Ramos (cell line): Measurements from ENCODE around the gene TNIK.
"Not testable (repeated sequence)": the region's sequence is repeated elsewhere in the genome, so short reads cannot be mapped to it uniquely, and the experiment has no call there.

Experiments
- in situ Hi-C: fragments of 300-500 bp; cut with MboI; formaldehyde crosslinking; loops from one replicate; pipeline ENCODE4 v1.14.3; 2022; ENCODE audit warnings: low sequenced_read_pairs; ENCODE audit not compliant: unreplicated experiment

Gene TNIK

GRCh38 chr3:171390051-171390941, 69.9 kb downstream of the TNIK start:
- in situ Hi-C loops, result no loop called here

DNA sequence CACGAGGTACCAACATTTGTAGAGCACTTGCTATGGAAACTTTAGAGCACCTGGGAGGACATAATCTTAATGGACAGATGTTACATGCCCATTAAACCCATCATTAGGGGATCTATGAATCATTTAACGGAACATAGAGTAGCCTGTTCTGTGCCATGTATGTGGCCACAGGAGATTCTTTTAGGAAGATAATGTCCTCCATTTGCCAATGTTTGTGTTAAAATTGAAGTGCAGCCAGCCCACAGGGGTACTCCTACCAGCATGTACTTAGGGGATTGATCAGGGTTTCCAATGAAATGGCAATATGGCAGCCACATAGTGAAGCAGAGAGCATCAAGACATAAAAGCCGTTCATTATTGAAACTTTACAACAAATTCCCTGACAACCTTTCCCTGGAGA, 70.7 kb downstream of the TNIK start:
- in situ Hi-C loops, result no loop called here

DNA sequence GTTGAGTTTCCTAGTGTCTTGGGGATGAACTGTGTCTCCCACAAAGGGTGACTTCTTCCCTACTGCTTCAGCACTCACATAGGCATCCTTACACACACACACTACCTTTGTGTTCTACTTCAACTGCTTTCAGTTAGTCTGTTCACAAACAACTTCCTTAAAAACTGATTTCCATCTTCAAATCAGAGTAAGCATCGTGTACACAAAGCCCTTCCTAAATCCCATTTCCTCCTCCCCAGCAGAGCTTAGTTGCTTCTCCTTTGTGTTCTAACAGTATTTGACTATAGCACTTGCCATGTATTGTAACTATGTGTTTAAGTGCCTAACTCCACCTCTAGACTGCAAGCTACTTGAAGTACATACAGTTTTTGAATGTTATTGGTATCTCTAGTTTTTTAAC, 71.7 kb downstream of the TNIK start:
- in situ Hi-C loops, result no loop called here

DNA sequence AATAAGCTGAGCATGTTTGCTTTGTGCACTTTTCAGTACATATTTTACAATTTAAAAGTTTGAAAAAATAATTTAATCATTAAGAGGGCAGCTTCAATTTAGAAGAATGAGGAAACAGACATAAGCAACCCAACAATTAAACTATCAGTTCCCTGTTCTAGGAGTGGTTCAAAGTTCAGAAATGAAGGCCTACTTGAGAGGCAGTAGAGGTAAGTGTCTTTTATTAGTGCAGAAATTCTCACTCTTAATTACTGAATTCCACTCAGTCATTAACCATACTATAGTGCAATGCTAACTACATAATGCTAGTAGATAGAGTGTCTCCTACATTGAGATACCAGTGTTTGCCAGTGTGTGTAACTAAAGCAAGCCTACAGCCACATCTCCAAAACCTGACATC, 73.1 kb downstream of the TNIK start:
- in situ Hi-C loops, result no loop called here

DNA sequence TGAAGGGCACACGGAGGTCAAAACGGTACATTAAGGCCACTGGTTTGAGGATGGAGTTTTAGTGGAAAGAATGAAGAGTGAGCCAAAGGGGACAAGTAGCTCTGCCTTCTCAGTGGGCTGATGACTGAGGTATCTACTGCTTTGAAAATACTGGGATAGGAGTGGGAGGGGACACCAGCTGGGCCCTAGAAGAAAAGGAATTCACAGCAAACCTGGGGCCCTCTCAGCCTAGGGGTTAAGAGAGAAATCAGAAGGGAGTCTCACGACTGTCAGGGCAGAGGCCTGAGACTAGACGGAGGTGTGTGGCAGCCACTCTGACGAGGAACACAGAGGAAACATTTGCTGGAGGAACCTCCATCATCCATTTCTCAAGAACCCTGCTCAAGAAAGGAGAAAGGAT, 75.1 kb downstream of the TNIK start:
- in situ Hi-C loops, result no loop called here

GRCh38 chr3:171384101-171384891, 75.9 kb downstream of the TNIK start:
- in situ Hi-C loops, result no loop called here

GRCh38 chr3:171383206-171384018, 76.8 kb downstream of the TNIK start:
- in situ Hi-C loops, result no loop called here

- in situ Hi-C loops, result not testable (repeated sequence)
Observed at GRCh38 chr3:171382347-171382746, 77.9 kb downstream of the TNIK start.

DNA sequence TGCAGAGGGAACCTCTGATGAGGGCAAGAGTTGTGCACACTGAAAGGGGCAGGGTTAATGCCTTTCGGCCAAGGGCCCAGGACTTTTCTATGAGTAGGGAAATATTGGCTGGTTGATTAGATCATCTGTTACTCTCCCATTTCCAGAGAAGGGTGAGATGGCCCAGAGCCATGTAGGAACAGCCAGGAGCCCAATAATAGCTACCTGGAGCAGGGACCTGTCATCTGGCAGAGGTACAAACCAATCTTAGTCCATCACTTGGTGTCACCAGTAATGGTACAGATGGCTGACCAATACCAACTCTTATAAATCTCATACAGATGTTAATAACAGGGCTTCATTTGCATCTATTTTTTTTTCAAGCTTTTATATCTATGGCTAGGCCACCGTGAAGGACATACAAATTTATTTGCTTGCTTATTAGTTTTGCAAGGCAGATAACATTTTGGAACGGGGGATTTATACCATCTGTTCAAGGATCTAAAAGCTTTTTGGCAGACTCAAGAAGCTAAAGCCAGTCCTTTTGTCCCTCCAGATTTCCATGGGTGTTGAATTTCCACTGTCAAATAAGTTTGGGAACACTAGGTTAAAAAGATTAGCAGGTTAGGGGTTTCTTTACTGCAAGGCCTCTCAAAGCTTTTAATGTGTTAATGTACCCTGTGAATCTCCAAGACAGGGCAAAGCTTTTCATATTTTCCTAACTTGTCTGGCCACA, 79.3 kb downstream of the TNIK start:
- in situ Hi-C loops, result no loop called here

DNA sequence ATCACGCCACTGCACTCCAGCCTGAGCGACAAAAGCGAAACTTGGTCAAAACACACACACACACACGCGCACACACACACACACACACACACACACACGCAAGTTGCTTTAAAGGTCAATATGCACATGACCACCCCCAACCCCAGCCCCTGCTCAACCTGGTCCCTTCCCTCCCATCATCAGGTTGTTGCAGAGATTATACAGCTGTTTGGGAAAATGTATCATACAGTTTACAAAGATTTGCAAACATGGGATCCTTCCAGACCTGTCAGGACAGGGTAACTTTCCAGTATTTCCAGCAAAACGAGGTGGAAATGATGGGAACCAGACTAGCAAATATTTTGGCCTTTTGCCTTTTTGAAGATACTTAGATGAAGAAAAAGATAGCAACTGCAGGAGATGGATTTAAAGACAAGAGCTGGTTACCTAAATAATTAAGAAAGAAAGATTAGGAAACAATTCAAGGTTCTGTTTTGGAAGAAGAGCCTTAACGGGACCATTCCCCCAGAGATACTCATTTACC, 80.2 kb downstream of the TNIK start:
- in situ Hi-C loops, result no loop called here

DNA sequence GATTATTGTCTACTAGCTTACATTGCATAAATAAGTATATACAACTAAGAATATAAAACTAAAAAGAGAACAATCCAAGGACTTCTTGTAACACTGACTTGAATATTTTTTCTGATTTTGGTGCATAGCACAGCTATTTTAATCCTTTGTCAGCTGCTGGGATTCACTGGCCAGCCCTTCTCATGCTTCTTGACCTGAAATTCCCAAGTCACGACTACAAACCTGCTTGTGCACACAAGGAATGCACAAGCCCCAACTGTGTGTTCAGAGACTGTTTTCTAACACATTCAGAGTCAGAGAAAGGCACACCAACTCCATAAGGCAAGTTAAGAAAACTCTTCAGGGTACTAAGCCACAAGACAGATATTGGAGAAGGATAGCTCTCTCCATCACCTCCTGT, 80.9 kb downstream of the TNIK start:
- in situ Hi-C loops, result no loop called here

DNA sequence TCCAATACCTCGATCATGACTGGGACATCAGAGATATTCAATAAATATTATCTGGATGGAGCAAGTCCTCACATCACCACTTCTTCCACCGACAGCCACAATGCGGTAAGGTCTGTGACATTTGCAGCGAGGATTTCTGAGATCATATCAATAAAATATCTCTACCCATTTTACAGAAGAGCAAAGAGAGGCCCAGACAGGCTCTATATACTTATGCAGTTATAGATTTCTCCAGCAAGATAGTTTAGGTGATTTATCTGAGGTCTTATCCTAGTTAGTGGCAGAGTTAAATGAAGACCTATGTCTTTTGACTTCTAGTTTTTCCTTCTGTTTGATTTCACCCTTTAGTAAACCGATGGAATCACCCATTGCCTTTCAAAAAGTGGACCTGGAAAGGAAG, 81.6 kb downstream of the TNIK start:
- in situ Hi-C loops, result no loop called here

DNA sequence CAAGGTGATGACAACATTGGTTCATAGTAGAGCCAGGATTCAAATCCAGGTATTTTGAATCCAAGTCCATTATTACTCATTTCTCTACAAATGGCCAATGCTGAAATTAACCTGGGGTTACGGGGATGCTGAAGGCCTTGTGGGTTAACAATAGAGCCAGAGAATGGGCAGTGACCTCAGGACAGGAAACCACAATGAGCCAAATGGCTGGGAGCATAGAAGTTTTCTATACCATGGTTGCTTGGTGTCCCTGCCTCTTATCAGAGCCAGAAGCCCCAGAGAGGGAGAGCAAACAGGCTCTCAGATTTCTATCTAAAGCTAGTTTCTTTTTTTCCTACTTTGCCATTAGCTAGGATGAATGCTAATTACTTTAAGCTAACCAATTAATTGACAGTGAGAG, 82.3 kb downstream of the TNIK start:
- in situ Hi-C loops, result no loop called here

DNA sequence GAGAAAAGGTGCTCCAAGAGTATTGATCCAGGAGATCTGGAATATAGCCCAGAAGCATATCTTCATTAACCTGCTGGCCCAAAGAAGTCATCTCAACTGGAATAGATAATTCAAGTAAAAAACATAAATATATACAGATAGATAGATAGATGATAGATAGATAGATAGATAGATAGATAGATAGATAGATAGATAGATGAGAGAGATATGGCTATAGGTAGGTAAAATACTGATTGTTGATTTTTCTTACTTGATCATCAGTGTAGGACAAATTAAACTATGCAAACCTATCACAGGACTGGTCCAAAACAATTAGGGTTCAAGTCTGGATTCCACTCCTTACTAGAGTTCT, 83.6 kb downstream of the TNIK start:
- in situ Hi-C loops, result no loop called here

DNA sequence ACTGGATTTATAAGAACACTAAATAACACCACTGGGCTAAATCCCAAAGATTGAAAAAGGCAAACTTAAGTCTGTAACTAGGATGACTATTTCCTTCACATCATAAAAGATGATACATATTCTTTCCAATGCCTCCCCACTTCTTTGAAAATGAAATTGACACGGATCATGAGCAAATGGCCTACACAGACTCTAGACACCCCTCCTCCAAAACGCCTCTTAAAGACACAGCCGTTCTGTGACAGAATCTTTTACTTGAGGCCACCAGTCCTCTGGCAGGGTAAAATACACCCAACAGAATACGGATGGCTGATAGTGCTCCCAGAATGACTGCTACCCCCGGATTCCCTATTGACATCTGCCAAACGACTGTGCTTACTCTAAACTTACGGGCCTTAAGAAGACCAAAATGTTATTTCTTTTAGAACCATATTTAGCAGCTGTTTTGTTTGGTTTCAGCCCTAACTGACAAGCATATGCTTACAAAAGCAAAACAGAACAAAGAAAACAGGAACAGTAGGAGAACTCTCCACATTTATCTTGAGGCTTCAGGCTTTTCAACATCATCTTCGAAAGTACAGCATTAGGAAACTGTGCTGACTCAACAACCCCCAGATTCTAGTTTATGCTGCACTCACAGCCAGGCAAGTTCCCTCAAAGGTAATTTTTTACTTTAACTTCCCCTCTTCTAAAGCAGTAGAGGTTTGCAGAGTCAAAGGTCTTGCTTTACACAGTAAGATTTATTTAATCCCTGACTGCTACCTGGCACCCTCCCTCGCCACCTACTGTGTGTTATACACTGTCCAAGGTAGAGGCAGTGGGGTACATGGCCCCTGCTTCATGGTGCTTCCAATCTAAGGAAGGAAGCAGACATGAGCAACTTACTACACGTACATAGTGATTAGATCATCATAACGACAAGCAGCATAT, 84.3 kb downstream of the TNIK start:
- in situ Hi-C loops, result no loop called here

- in situ Hi-C loops, result no loop called here
Observed at GRCh38 chr3:171374661-171375285, 85.4 kb downstream of the TNIK start.

GRCh38 chr3:171374260-171374659, 85.9 kb downstream of the TNIK start:
- in situ Hi-C loops, result no loop called here

DNA sequence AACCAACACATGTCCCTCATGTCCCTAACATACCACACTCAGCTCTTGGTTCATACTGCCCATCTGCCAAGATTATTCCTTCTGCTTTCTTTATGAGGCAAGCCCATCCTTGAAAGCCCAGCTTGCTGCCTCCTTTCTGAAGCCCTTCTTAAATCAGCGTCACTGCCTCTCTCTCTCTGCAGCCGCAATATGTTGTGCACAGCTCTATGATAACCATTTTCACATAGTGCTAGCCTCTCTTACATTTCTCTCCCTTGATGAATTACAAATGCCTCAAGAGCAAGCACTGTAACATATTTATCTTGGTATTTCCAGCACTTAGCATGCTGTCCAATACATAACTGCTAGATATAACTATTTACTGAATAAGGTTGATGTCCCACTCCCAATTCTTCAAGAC, 86.5 kb downstream of the TNIK start:
- in situ Hi-C loops, result no loop called here
